GM19193 (cell line): ENCODE data around the gene DAZ2.
"Not testable (repeated sequence)": the region's sequence is repeated elsewhere in the genome, so short reads cannot be mapped to it uniquely, and the experiment has no call there.

Experiments used
- POLR2A ChIP-seq: IDR thresholded peaks from 4 replicates; pipeline ENCODE4 v1.6.1; 2011; ENCODE audit not compliant: insufficient read depth, insufficient read length; ENCODE audit errors: extremely low read depth

The DAZ2 gene, protein sequence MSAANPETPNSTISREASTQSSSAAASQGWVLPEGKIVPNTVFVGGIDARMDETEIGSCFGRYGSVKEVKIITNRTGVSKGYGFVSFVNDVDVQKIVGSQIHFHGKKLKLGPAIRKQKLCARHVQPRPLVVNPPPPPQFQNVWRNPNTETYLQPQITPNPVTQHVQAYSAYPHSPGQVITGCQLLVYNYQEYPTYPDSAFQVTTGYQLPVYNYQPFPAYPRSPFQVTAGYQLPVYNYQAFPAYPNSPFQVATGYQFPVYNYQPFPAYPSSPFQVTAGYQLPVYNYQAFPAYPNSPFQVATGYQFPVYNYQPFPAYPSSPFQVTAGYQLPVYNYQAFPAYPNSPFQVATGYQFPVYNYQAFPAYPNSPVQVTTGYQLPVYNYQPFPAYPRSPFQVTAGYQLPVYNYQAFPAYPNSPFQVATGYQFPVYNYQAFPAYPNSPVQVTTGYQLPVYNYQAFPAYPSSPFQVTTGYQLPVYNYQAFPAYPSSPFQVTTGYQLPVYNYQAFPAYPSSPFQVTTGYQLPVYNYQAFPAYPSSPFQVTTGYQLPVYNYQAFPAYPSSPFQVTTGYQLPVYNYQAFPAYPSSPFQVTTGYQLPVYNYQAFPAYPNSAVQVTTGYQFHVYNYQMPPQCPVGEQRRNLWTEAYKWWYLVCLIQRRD

DNA sequence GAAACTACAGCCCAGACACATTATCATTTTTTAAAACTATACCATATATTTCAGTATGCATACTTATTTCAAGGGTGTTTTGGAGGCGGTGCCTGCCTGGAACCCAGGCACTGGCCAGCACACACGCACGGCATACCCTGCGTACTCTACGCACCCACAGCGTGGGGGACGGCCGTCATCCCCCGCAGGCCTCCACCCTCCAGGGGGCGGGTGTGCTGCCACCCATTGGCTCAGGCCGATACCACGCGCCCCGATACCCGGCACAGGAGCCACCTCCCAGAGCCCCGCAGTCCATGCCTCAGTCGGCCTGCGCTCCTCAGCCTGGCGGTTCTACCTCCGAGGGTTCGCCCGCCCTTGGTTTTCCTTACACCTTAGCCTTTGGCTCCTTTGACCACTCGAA is at the start of gene DAZ2:
Gene DAZ2, plus strand, starts transcription at position 301 of the 400 bp plus-strand sequence. CDS start 208 bp downstream, outside the sequence.
- TF ChIP-seq POLR2A = not testable (repeated sequence)

DNA sequence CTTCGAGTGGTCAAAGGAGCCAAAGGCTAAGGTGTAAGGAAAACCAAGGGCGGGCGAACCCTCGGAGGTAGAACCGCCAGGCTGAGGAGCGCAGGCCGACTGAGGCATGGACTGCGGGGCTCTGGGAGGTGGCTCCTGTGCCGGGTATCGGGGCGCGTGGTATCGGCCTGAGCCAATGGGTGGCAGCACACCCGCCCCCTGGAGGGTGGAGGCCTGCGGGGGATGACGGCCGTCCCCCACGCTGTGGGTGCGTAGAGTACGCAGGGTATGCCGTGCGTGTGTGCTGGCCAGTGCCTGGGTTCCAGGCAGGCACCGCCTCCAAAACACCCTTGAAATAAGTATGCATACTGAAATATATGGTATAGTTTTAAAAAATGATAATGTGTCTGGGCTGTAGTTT is 20.4 kb upstream of the DAZ2 start, which contains the start of gene DAZ1:
Gene DAZ1, minus strand, starts transcription at position 101 of the 400 bp plus-strand sequence. CDS start 208 bp downstream, outside the sequence.
- TF ChIP-seq POLR2A = not testable (repeated sequence)
